IMR-90 (cell line): Measurements from ENCODE around the gene CUEDC2. TPM values are rescaled to one million over a fixed set of nuclear protein-coding genes. Genes with fewer than 3 reads are reported as not detected.

Experiments
- ATAC-seq: fragments of 200-7000 bp; cut with Tn5 transposase; 2 replicates; pipeline ENCODE4 v1.9.1; 2020; ENCODE audit warnings: low read depth, mild to moderate bottlenecking, moderate library complexity
- BruUV-seq: library from RNA; stranded (reverse); fragments of 400-500 nt; replicated peaks from 2 replicates; lab custom pipeline; 2021; lab: Mats Ljungman, UMichigan
- CTCF ChIA-PET: fragments of 300-600 bp; formaldehyde crosslinking; extraction: SDS; loops from one replicate; lab custom pipeline; 2021; ENCODE audit warnings: antibody characterized with exemption; lab: Yijun Ruan, JAX
- POLR2A ChIA-PET: fragments of 300-600 bp; sonication (Branson Sonifier 250); formaldehyde crosslinking; loops from one replicate; lab custom pipeline; 2022; ENCODE audit warnings: antibody characterized with exemption; ENCODE audit not compliant: unreplicated experiment; lab: Charles Lee
- DNase-seq: peaks from one replicate; pipeline ENCODE4 v3.0.0; 2013
- H2AFZ ChIP-seq: replicated peaks from 2 replicates; pipeline ENCODE3; 2013; ENCODE audit warnings: low read length, mild to moderate bottlenecking; ENCODE audit not compliant: poor library complexity
- H2AK5ac ChIP-seq: 2 replicates; pipeline ENCODE4 v1.6.1; 2013; ENCODE audit warnings: low read depth, low read length, inconsistent platforms
- H2AK9ac ChIP-seq: replicated peaks from 2 replicates; pipeline ENCODE3; 2013; ENCODE audit warnings: mild to moderate bottlenecking, low read depth, low read length, moderate library complexity; ENCODE audit not compliant: poor library complexity
- H2BK120ac ChIP-seq: 2 replicates; pipeline ENCODE4 v1.6.1; 2013; ENCODE audit warnings: low read depth, low read length, inconsistent platforms
- H2BK15ac ChIP-seq: 3 replicates; pipeline ENCODE4 v1.6.1; 2013; ENCODE audit warnings: low read depth, low read length, inconsistent platforms
- H2BK20ac ChIP-seq: 2 replicates; pipeline ENCODE4 v1.6.1; 2013; ENCODE audit warnings: low read depth, mild to moderate bottlenecking, inconsistent platforms, low read length, moderate library complexity
- H2BK5ac ChIP-seq: 2 replicates; pipeline ENCODE4 v1.6.1; 2013; ENCODE audit warnings: mild to moderate bottlenecking, low read depth, low read length, inconsistent platforms; ENCODE audit not compliant: poor library complexity, severe bottlenecking
- H3K14ac ChIP-seq: replicated peaks from 2 replicates; pipeline ENCODE4 v1.6.1; 2013; ENCODE audit warnings: low read depth, low read length, inconsistent platforms
- H3K18ac ChIP-seq: 2 replicates; pipeline ENCODE4 v1.6.1; 2013; ENCODE audit warnings: low read depth, low read length, control low read depth
- H3K23ac ChIP-seq: 2 replicates; pipeline ENCODE4 v1.6.1; 2013; ENCODE audit warnings: low read depth, low read length, inconsistent platforms
- H3K27ac ChIP-seq: 2 replicates; pipeline ENCODE4 v1.5.1; 2013; ENCODE audit warnings: mild to moderate bottlenecking, control low read depth, low read length; ENCODE audit not compliant: insufficient read depth
- H3K27me3 ChIP-seq: 2 replicates; pipeline ENCODE4 v1.6.1; 2013; ENCODE audit warnings: low read length; ENCODE audit not compliant: control insufficient read depth, insufficient read depth
- H3K36me3 ChIP-seq: 2 replicates; pipeline ENCODE4 v1.6.1; 2013; ENCODE audit warnings: low read length, mixed read lengths; ENCODE audit not compliant: control insufficient read depth, insufficient read depth
- H3K4ac ChIP-seq: 2 replicates; pipeline ENCODE4 v1.6.1; 2013; ENCODE audit warnings: low read depth, low read length, inconsistent platforms
- H3K4me1 ChIP-seq: 2 replicates; pipeline ENCODE4 v1.6.1; 2013; ENCODE audit warnings: low read length, mixed read lengths; ENCODE audit not compliant: control insufficient read depth, insufficient read depth
- H3K4me2 ChIP-seq: 2 replicates; pipeline ENCODE4 v1.6.1; 2013; ENCODE audit warnings: low read depth, mild to moderate bottlenecking, control low read depth, low read length, moderate library complexity
- H3K4me3 ChIP-seq: 2 replicates; pipeline ENCODE4 v1.5.1; 2013; ENCODE audit warnings: low read depth, mild to moderate bottlenecking, control low read depth, low read length, moderate library complexity; ENCODE audit not compliant: insufficient read depth
- H3K56ac ChIP-seq: 2 replicates; pipeline ENCODE4 v1.6.1; 2013; ENCODE audit warnings: low read length, inconsistent platforms; ENCODE audit not compliant: insufficient read depth; ENCODE audit errors: extremely low read depth
- H3K79me1 ChIP-seq, 2 experiments: 2 replicates each; pipeline ENCODE4 v1.6.1; 2013; ENCODE audit warnings: low read length in 2 of 2, inconsistent platforms in 1 of 2, low read depth in 1 of 2
- H3K9ac ChIP-seq: 2 replicates; pipeline ENCODE4 v1.6.1; 2013; ENCODE audit warnings: low read depth, low read length, control low read depth
- H3K9me1 ChIP-seq: 2 replicates; pipeline ENCODE4 v1.6.1; 2013; ENCODE audit warnings: low read length, inconsistent platforms; ENCODE audit not compliant: insufficient read depth
- H3K9me3 ChIP-seq: 2 replicates; pipeline ENCODE4 v1.6.1; 2013; ENCODE audit warnings: low read length; ENCODE audit not compliant: control insufficient read depth, insufficient read depth
- H4K20me1 ChIP-seq: 2 replicates; pipeline ENCODE4 v1.6.1; 2013; ENCODE audit warnings: low read length, inconsistent platforms; ENCODE audit not compliant: insufficient read depth
- H4K5ac ChIP-seq: 2 replicates; pipeline ENCODE4 v1.6.1; 2013; ENCODE audit warnings: mild to moderate bottlenecking, low read depth, low read length, control low read depth
- H4K8ac ChIP-seq, 2 experiments: 2 replicates each; pipeline ENCODE4 v1.6.1; 2013; ENCODE audit warnings: low read depth in 2 of 2, low read length in 2 of 2, control low read depth in 1 of 2, inconsistent platforms in 1 of 2
- H4K91ac ChIP-seq: 2 replicates; pipeline ENCODE4 v1.6.1; 2013; ENCODE audit warnings: low read depth, low read length, inconsistent platforms; ENCODE audit not compliant: insufficient read depth
- CHD1 ChIP-seq: IDR thresholded peaks from 2 replicates; pipeline ENCODE4 v1.6.1; 2012; ENCODE audit warnings: low read depth, low read length, improper control_type of control experiment
- RFX5 ChIP-seq: IDR thresholded peaks from 2 replicates; pipeline ENCODE4 v1.8.0; 2012; ENCODE audit warnings: low read depth, mild to moderate bottlenecking, low read length, moderate library complexity
- WGBS, 2 experiments: methylation state at CpG; one replicate each; pipeline versions ENCODE4 v1.1.5 to v1.1.7; 2013; ENCODE audit warnings: missing lambda C conversion rate in 2 of 2; ENCODE audit not compliant: insufficient read length in 1 of 2; ENCODE audit errors: extremely low coverage in 2 of 2; 5-methylcytosine and 5-hydroxymethylcytosine counted together
- dilution Hi-C: fragments of 300-500 bp; cut with HindIII; formaldehyde crosslinking; loops from one replicate; pipeline ENCODE4 v1.14.3; 2018; ENCODE audit warnings: low sequenced_read_pairs; ENCODE audit not compliant: unreplicated experiment
- in situ Hi-C: fragments of 300-500 bp; cut with MboI; formaldehyde crosslinking; loops from 3 replicates; pipeline ENCODE4 v1.14.3; 2019; ENCODE audit warnings: low sequenced_read_pairs, inconsistent platforms, mixed read lengths
- intact Hi-C: fragments of 100-400 bp; cut with micrococcal nuclease; formaldehyde crosslinking; loops from 2 replicates; pipeline ENCODE4 v1.10.0; 2022
- polyA plus RNA-seq, 3 experiments: library from polyadenylated mRNA; depleted of rRNA; stranded (reverse); fragments of >200 nt; gene quantifications; 2 replicates each; pipeline ENCODE4 v1.2.3, GENCODE V29; 2012; ENCODE audit warnings: low replicate concordance in 1 of 3
- total RNA-seq: library from RNA; depleted of rRNA; stranded (reverse); fragments of >200 nt; gene quantifications from 2 replicates; pipeline ENCODE4 v1.2.3, GENCODE V29; 2012

CUEDC2 gene
- total and polyA plus RNA-seq, 2 of the 4 experiments (the other 2 are of a cell fraction), result 55.7 to 84.9 TPM

GRCh38 chr10:102480396-102480795, 48.0 kb upstream of the CUEDC2 start:
- ATAC-seq, result no peak
- dilution Hi-C loops, result no loop called here
- Histone ChIP-seq H3K4me2 (no peak overlapping the region), H2AFZ (no peak overlapping the region), H3K27ac (no peak overlapping the region), H3K56ac (no peak overlapping the region), H4K91ac (no peak overlapping the region), H2BK120ac (no peak overlapping the region), H2BK5ac (no peak overlapping the region), H3K36me3 (peaks cover 49% of the 10 kb centered on the region), H3K9me1 (no peaks in the 10 kb centered on the region), H3K4me3 (no peak overlapping the region), H3K79me1 (no peaks in the 10 kb centered on the region; a peak in 2 of 4 replicates), H4K5ac (no peak overlapping the region), H2AK5ac (no peak overlapping the region), H3K9me3 (no peaks in the 10 kb centered on the region), H3K23ac (no peak overlapping the region), H3K14ac (no peak overlapping the region), H4K20me1 (peaks cover 6% of the 10 kb centered on the region; the same call in 1 of the 2 replicates), H3K9ac (no peak overlapping the region), H3K4ac (no peak overlapping the region), H3K27me3 (no peaks in the 10 kb centered on the region), H2BK20ac (no peak overlapping the region), H3K18ac (no peak overlapping the region), H3K4me1 (no peaks in the 10 kb centered on the region), H4K8ac (no peak overlapping the region), H2BK15ac (no peak overlapping the region), H2AK9ac (no peak overlapping the region)
- intact Hi-C loops, result no loop called here
- CTCF ChIA-PET, result no interaction called here
- POLR2A ChIA-PET, result no interaction called here
- in situ Hi-C loops, result loop anchor here (10.0 kb wide), 1 partner anchor 256 kb away; the partner anchor contains the start of gene ELOVL3
- no CpG with 5 or more reads among the region's 9 CpGs for WGBS, 2 experiments
- no TSS peak for BruUV-seq
- no peak for TF ChIP-seq CHD1
- no peak for TF ChIP-seq RFX5
- DNase-seq, result no peak
